Smooth muscle cell (in vitro differentiated cells): Measurements from ENCODE around the gene VWA8. TPM values are rescaled to one million over a fixed set of nuclear protein-coding genes. Genes with fewer than 3 reads are reported as not detected.

Source experiments
- DNase-seq: peaks from one replicate; lab custom pipeline; 2025; ENCODE audit not compliant: unreplicated experiment; lab: John Stamatoyannopoulos, UW
- H2AFZ ChIP-seq: fragments of 200-600 bp; sonication (generic); 2 replicates; pipeline ENCODE4 v1.6.0; 2016; ENCODE audit warnings: antibody characterized with exemption, low read depth, mild to moderate bottlenecking
- H3F3A ChIP-seq: fragments of 200-600 bp; sonication (generic); 2 replicates; pipeline ENCODE4 v1.6.0; 2017; ENCODE audit warnings: antibody characterized with exemption, low read depth
- H3K27ac ChIP-seq: fragments of 200-600 bp; sonication (generic); 2 replicates; pipeline ENCODE4 v1.5.1; 2016; ENCODE audit warnings: low read depth, mild to moderate bottlenecking
- H3K27me3 ChIP-seq: fragments of 200-600 bp; sonication (generic); 2 replicates; pipeline ENCODE4 v1.6.1; 2016; ENCODE audit warnings: low read depth, mild to moderate bottlenecking
- H3K36me3 ChIP-seq: fragments of 200-600 bp; sonication (generic); 2 replicates; pipeline ENCODE4 v1.5.1; 2016; ENCODE audit warnings: low read depth
- H3K4me1 ChIP-seq: fragments of 200-600 bp; sonication (generic); 2 replicates; pipeline ENCODE4 v1.5.1; 2016; ENCODE audit warnings: low read depth
- H3K4me2 ChIP-seq: fragments of 200-600 bp; sonication (generic); 2 replicates; pipeline ENCODE4 v1.6.0; 2016; ENCODE audit warnings: mild to moderate bottlenecking
- H3K4me3 ChIP-seq: fragments of 200-600 bp; sonication (generic); 2 replicates; pipeline ENCODE4 v1.5.1; 2016; ENCODE audit warnings: mild to moderate bottlenecking
- H3K79me2 ChIP-seq: fragments of 200-600 bp; sonication (generic); 2 replicates; pipeline ENCODE4 v1.6.0; 2016; ENCODE audit warnings: low read depth, mild to moderate bottlenecking
- H3K9ac ChIP-seq: fragments of 200-600 bp; sonication (generic); 2 replicates; pipeline ENCODE4 v1.6.0; 2016; ENCODE audit warnings: low read depth
- H3K9me3 ChIP-seq: fragments of 200-600 bp; sonication (generic); replicated peaks from 2 replicates; pipeline ENCODE4 v1.5.1; 2016; ENCODE audit warnings: low read depth
- H4K20me1 ChIP-seq: fragments of 200-600 bp; sonication (generic); 2 replicates; pipeline ENCODE4 v1.6.0; 2016; ENCODE audit warnings: low read depth
- CTCF ChIP-seq: fragments of 200-600 bp; sonication (generic); IDR thresholded peaks from 2 replicates; pipeline ENCODE4 v1.5.1; 2017; ENCODE audit warnings: borderline replicate concordance, mild to moderate bottlenecking, antibody characterized with exemption; ENCODE audit not compliant: insufficient read depth, poor library complexity, severe bottlenecking
- WGBS: methylation state at CpG from one replicate; pipeline ENCODE4 v1.1.7; 2016; ENCODE audit warnings: low lambda C conversion rate; 5-methylcytosine and 5-hydroxymethylcytosine counted together
- polyA plus RNA-seq: library from polyadenylated mRNA; unstranded; fragments of >200 nt; fragmentation: Nextera tagmentation; extraction: Ambion mirVana; gene quantifications from 2 replicates; pipeline ENCODE4 v1.2.1, GENCODE V29; 2016
- total RNA-seq: library from RNA; depleted of rRNA; stranded (reverse); fragments of >200 nt; gene quantifications from 2 replicates; pipeline ENCODE4 v1.2.3, GENCODE V29; 2014

Gene VWA8
- total and polyA plus RNA-seq, 2 experiments from 2014 or later: 2.6 to 14.4 TPM

GRCh38 chr13:41693434-41693833 is 267.5 kb downstream of the VWA8 start:
- TF ChIP-seq CTCF: no peak
- Histone ChIP-seq H3K79me2 (no peaks in the 10 kb centered on the region), H4K20me1 (no peaks in the 10 kb centered on the region), H3K27me3 (no peaks in the 10 kb centered on the region), H3K9me3 (no peaks in the 10 kb centered on the region), H3K4me1 (peaks cover 15% of the 10 kb centered on the region), H3K4me2 (no peak overlapping the region), H3F3A (no peaks in the 10 kb centered on the region), H2AFZ (no peak overlapping the region), H3K36me3 (no peaks in the 10 kb centered on the region), H3K9ac (no peak overlapping the region), H3K27ac (peak overlapping the region; percentile 93), H3K4me3 (no peak overlapping the region)
- DNase-seq: no peak
- 73% methylated on average over 1 of the region's 1 CpG for WGBS

- no peaks in the 10 kb centered on the region for H3K79me2 ChIP-seq
- WGBS: 93% methylated on average over 1 of the region's 1 CpG
- no peaks in the 10 kb centered on the region for H3K27me3 ChIP-seq
- no peak overlapping the region for H3K4me3 ChIP-seq
- no peak overlapping the region for H2AFZ ChIP-seq
- no peak for DNase-seq
- no peak overlapping the region for H3K4me2 ChIP-seq
- H3K27ac ChIP-seq: no peak overlapping the region
- H4K20me1 ChIP-seq: no peaks in the 10 kb centered on the region
- H3F3A ChIP-seq: no peaks in the 10 kb centered on the region
- H3K9ac ChIP-seq: no peak overlapping the region
- TF ChIP-seq CTCF: no peak
- H3K4me1 ChIP-seq: peaks cover 13% of the 10 kb centered on the region
- no peaks in the 10 kb centered on the region for H3K9me3 ChIP-seq
- H3K36me3 ChIP-seq: no peaks in the 10 kb centered on the region
Observed at GRCh38 chr13:41691274-41691673, 269.6 kb downstream of the VWA8 start.

GRCh38 chr13:41682766-41683165 is 278.1 kb downstream of the VWA8 start:
- Histone ChIP-seq H3K9me3 (no peaks in the 10 kb centered on the region), H3K27ac (no peak overlapping the region), H3F3A (no peaks in the 10 kb centered on the region), H3K9ac (no peak overlapping the region), H3K27me3 (no peaks in the 10 kb centered on the region), H3K4me3 (no peak overlapping the region), H3K4me2 (no peak overlapping the region), H2AFZ (no peak overlapping the region), H3K36me3 (peaks cover 3% of the 10 kb centered on the region), H4K20me1 (no peaks in the 10 kb centered on the region), H3K4me1 (no peaks in the 10 kb centered on the region), H3K79me2 (no peaks in the 10 kb centered on the region)
- TF ChIP-seq CTCF: no peak
- no peak for DNase-seq
- 99% methylated on average over 3 of the region's 3 CpGs for WGBS

GRCh38 chr13:41682001-41682400 is 278.9 kb downstream of the VWA8 start:
- Histone ChIP-seq H3K4me2 (no peak overlapping the region), H3K27ac (no peak overlapping the region), H3K79me2 (no peaks in the 10 kb centered on the region), H3K4me3 (no peak overlapping the region), H4K20me1 (no peaks in the 10 kb centered on the region), H3K36me3 (peaks cover 3% of the 10 kb centered on the region), H2AFZ (no peak overlapping the region), H3K9me3 (no peaks in the 10 kb centered on the region), H3K4me1 (no peaks in the 10 kb centered on the region), H3F3A (no peaks in the 10 kb centered on the region), H3K27me3 (no peaks in the 10 kb centered on the region), H3K9ac (no peak overlapping the region)
- no peak for DNase-seq
- no peak for TF ChIP-seq CTCF
- 96% methylated on average over 2 of the region's 2 CpGs for WGBS
